NCI-H1092 (cell line): ENCODE data around the gene POLRMT.
"Not testable (repeated sequence)": the region's sequence is repeated elsewhere in the genome, so short reads cannot be mapped to it uniquely, and the experiment has no call there.

Experiments
- DNase-seq: peaks from one replicate; lab custom pipeline; 2025; lab: John Stamatoyannopoulos, UW

Gene POLRMT

DNA sequence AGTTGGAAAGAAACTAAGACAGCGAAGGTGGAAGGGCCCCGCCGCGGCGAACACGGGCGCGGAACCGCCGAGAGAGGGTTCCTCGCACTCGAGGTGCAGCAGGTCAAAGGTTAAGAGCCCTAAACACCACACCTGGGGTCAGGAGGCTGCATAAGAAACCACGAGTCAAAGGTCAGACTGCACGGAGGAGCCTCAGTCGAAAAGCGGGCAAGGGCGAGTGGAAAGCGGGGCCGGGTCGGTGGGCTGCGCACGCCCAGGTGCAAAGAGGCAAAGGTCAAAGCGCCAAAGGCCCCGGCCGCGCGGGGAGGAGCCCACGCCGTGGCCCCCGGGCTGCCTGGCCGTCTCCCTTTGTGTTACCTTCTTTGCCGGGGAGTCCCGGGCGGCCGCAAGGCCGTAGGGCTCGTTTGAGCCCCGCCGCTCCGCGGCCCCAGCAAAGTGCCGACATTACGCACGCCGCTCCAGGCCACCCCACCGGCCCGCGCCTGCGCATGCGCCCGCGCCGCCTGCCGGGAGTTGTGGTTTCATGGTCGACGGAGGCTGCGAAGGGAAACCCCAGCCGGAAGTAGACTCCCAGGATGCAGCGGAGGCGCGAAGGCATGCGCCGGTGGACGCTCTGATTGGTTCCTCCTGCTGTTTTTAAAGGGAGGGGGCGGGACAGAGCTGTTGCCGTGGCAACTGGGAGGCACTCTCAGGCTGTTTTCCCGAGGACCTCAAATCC, at the start of gene POLRMT:
Gene POLRMT, minus strand, starts transcription at position 470 of the 718 bp plus-strand sequence. Its CDS starts 25 bp downstream, at position 445.
- DNase-seq: peak; percentile 98

DNA sequence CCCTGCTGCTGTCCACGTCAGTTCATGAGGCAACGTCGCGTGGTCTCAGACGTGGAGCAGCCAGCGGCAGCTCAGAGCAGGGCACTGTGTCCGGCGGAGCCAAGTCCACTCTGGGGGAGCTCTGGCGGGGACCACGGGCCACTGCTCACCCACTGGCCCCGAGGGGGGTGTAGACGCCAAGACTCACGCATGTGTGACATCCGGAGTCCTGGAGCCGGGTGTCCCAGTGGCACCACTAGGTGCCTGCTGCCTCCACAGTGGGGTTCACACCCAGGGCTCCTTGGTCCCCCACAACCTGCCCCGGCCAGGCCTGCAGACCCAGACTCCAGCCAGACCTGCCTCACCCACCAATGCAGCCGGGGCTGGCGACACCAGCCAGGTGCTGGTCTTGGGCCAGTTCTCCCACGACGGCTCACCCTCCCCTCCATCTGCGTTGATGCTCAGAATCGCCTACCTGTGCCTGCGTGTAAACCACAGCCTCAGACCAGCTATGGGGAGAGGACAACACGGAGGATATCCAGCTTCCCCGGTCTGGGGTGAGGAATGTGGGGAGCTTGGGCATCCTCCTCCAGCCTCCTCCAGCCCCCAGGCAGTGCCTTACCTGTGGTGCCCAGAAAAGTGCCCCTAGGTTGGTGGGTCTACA, 49.5 kb upstream of the POLRMT start:
- no peak for DNase-seq

DNA sequence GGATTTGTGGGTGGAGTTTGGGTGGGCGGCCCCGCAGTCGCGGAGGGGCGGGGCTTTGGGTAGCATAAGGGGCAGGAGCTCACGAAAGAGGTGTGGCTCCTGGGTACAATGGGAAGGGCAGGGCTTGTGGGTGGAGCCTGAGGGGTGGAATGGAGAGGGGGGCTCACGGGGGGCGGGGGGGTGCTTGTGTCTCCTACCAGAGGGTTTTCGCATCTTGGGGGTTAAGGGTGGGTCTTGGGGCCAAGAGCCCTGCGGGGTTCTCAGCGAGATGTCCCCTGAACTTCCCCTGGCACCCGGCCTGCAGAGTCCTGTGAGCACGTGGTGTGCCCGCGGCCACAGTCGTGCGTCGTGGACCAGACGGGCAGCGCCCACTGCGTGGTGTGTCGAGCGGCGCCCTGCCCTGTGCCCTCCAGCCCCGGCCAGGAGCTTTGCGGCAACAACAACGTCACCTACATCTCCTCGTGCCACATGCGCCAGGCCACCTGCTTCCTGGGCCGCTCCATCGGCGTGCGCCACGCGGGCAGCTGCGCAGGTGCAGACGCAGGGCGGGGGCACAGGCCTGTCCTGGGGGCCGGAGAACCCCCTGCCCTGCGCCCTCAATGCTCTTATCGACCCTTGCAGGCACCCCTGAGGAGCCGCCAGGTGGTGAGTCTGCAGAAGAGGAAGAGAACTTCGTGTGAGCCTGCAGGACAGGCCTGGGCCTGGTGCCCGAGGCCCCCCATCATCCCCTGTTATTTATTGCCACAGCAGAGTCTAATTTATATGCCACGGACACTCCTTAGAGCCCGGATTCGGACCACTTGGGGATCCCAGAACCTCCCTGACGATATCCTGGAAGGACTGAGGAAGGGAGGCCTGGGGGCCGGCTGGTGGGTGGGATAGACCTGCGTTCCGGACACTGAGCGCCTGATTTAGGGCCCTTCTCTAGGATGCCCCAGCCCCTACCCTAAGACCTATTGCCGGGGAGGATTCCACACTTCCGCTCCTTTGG, 48.0 kb upstream of the POLRMT start:
- no peak for DNase-seq

DNA sequence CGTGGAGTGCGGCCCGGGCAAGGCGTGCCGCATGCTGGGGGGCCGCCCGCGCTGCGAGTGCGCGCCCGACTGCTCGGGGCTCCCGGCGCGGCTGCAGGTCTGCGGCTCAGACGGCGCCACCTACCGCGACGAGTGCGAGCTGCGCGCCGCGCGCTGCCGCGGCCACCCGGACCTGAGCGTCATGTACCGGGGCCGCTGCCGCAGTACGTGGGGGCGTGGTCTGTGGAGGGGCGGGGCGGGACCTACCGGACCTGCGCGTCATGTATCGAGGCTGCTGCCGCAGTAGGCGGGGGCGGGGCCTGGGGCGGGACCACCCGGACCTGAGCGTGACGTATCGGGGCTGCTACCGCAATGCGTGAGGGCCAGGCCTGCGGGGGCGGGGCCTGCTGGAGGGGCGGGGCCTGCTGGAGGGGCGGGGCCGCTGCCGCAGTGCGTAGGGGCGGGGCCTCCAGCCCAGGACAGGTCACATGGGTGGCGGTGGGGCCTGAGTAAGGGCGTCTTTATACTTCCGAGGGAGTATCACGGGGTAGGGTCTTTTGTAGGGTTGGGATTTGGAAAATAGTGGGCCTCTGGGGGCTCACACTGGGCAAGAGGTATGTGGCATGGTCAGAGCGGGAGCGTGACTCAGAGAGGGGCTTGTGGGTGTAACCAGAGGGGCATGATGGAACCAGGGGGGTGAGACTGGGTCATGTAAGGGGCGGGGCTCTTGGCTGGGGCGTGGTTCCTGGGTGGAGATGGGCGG, 47.1 kb upstream of the POLRMT start:
- DNase-seq: peak; percentile 98

DNA sequence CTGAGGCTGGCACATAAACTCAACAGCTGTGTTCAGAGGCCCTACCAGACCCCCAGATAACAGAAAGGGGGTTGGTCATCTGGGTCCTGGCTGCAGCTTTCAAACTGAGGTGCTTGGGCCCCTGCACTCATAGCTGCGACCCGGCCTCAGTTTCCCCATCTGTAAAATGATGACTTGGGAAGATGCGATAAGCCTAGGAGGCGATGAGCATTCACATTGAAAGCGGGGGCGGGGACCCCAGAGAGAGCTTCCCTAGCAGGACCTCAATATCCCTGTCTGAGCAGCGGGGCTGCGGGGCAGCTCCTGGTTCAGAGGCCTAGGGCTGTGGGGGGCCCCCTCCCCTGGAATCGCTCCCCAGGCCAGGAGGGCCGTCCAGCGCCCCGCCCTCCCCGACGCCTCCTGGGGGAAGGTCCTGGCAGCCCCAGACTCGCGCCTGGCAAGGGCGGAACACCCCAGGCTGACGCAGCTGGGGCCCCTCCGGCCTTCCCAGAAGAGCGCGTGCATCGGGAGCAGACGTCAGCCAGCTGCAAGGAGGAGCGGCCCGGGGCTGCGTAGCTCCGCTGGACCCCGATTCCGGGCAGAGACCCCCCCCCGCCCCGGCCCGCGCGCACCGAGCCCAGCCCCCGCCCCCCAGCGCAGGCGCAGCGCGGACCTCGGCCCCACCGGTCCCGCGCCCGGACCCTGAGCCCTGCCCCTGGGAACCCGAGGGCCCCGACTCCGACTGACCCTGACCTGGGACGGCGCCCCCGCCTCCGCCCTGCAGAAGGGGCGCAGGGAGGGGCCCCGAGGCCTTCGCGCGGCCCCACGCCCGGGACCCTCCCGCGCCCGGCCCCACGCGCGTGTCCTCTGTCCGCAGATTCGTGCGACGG, 46.3 kb upstream of the POLRMT start:
- DNase-seq: no peak

DNA sequence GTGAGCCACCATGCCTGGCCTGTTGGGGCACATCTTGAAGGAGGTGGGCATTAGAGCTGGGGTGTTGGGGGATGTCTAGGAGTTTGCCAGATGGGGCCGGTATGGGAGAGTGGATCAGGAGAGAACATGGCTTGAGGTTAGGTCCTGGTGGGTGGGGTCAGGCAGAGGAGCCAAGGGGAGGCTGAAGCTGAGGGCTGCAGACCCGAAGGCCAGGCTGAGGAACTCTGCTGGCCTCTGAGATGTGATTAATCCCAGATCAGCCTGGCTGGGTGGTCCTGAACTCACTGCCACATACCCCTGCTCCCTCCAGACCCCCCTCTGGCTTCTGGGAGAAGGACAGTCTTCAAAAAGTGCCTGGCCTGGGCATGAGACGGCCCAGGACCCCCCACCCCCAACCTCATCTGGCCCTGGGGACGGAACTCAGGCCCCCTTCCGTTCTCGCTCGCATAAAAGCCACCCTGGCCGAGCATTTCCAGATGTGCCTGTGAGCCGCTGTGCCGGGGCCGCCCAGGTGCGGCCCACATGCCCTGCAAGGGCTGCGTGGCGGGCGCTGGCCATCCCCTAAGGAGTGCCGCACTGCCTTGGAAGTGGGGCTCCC, 45.6 kb upstream of the POLRMT start:
- no peak for DNase-seq

GRCh38 chr19:677601-678436, 44.5 kb upstream of the POLRMT start:
- DNase-seq: no peak

- no peak for DNase-seq
These were observed 43.9 kb upstream of the POLRMT start for GRCh38 chr19:677201-677600.

DNA sequence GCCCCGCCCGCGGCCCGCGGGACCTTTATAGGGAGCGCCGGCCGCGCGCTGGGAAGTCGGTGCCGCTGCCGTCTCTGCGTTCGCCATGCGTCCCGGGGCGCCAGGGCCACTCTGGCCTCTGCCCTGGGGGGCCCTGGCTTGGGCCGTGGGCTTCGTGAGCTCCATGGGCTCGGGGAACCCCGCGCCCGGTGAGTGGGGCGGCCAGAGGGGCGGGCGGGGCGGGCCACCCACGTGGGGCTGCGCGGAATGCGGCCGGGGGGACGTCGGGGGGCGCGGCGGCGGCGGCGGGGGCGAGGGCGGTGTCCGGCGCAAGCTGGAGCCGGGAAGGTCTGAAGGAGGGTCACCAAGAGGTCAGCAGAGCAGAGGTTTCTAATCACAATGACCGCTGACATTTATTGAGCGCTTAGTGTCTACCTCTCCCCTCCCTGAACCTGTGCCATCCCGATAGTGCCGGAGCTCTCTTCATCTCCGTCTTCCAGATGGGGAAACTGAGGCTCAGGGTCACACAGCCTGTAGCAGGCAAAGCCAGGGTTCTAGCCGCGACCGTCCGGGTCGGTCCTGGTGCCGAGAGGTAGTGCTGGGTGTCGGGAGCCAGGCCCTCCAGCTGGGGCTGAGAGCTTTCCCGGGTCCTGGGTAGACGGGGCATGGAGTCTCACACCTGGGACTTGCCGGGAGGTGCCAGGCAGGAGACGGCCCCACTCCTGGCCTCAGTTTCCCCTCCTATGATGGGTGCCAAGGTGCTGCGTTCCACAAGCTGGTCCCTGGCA, 43.2 kb upstream of the POLRMT start, which contains the start of gene FSTL3:
Gene FSTL3, plus strand, starts transcription at position 54 of the 767 bp plus-strand sequence. Its CDS starts 32 bp downstream, at position 86.
- no peak for DNase-seq

DNA sequence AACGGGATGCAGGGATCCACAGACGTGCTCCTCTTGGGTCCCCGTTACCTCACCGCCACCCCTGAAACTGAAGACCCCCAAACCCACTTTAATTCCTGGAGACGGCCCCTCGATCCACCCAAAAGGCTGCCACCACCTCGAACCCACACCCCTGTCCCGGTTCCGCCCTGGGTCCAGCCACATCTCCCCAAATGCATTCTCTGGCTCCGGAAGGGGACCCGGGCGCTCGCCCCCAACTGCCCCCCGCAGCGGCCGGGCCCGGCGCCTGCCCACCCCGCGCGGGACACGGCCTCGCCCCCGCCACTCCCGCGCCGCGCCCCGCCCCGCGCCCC, 42.6 kb upstream of the POLRMT start:
- no peak for DNase-seq

DNA sequence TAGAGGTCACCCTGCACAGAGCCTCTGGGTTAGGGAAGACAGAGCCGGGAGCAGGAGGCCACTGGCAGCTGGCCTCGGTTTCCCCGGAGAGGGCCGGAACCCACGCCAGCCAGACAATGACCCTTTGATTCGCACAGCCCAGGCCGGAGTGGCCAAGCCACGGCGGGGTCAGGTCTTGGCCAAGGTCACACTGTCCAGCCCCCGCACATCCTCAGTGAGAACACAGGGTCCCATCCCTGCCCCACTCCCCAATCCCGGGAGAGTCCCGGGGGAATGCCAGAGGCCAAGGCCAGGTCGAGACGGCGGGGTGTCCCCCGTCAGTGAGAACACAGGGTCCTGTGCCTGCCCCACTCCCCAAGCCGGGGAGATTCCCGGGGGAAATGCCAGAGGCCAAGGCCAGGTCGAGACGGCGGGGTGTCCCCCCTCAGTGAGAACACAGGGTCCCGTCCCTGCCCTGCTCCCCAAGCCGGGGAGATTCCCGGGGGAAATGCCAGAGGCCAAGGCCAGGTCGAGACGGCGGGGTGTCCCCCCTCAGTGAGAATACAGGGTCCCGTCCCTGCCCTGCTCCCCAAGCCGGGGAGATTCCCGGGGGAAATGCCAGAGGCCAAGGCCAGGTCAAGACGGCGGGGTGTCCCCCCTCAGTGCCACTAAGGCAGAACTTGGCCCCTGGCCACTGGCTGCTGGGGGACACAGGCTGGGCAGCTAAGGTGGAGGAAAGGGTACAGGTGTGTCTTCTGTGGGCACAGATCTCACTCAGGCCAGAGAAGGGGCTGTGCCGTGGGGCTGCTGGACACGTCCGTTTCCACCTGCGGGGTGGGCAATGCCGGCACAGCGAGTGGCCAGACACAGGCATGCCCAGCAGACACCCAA, 41.2 kb upstream of the POLRMT start:
- no peak for DNase-seq

DNA sequence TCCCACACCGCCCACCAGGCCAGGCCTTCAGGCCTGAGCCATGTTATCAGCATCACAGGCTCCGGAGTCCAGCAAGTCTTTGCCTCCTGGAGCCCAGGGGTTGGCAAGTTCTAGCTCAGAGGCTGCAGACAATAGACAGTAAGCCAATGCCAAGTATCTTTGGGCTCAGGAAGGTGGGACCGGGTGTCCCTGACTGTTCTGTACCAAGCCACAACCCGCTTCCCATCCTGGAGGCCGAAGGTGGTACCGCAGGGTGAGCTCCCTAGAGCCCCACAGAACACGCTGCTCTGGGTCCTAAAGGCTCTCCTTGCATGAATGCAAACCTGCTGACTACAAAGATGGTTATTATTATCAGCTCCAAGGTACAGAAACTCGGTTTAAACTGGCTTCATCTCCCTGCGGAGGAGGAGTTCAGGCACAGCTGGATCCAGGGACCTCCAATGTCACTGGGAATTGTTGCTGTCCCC, 37.3 kb upstream of the POLRMT start:
- no peak for DNase-seq

- not testable (repeated sequence) for DNase-seq
These were observed 35.5 kb upstream of the POLRMT start for GRCh38 chr19:668675-669434.

DNA sequence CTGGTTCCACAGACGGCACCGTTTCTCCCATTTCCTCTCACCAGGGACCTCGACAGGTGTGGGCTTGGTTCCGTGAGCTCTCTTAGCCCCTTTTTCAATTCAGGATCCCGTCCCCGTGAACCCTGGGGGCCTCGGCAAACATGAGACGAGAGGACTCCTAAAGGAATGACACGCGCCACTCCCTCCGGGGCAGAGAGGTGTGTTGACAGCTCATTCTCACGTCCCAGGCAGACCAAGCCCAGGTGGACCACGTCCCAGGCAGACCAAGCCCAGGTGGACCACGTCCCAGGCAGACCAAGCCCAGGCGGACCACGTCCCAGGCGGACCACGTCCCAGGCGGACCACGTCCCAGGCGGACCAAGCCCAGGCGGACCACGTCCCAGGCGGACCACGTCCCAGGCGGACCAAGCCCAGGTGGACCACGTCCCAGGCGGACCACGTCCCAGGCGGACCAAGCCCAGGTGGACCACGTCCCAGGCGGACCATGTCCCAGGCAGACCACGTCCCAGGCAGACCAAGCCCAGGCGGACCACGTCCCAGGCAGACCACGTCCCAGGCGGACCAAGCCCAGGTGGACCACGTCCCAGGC, 33.7 kb upstream of the POLRMT start:
- not testable (repeated sequence) for DNase-seq

GRCh38 chr19:664913-665443, 31.6 kb upstream of the POLRMT start:
- peak; percentile 79 for DNase-seq

DNA sequence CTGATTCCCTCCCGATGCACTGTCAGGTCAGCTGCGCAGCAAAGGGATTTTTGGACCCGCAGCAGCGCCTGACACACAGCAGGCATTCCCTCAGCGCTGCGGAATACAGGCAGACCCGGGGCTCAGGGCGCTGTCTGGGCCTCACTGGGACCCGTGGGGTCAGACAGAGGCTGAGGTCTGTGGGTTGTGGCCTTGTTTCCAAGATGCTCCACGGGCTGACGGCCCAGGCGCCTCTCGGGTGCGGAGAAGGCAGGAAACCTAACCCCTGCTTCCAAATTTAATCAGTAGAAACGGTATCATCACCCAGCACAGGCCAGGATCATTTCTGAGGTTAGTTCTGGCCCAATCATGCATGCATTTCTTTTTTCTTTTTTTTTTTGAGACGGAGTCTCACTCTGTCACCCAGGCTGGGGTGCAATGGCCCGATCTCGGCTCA, 30.4 kb upstream of the POLRMT start:
- no peak for DNase-seq
